Tracheal epithelial cell (primary cell): ENCODE results near the gene CEP295NL. TPM values are rescaled to one million over a fixed set of nuclear protein-coding genes. Genes with fewer than 3 reads are reported as not detected.

ENCODE experiments used
- total RNA-seq: library from RNA; depleted of rRNA; stranded (reverse); fragments of >200 nt; gene quantifications from 2 replicates; pipeline ENCODE4 v1.2.1, GENCODE V29; 2014

The CEP295NL gene
- 0.24 TPM in 1 of 2 replicates, not detected in the other for total RNA-seq

DNA sequence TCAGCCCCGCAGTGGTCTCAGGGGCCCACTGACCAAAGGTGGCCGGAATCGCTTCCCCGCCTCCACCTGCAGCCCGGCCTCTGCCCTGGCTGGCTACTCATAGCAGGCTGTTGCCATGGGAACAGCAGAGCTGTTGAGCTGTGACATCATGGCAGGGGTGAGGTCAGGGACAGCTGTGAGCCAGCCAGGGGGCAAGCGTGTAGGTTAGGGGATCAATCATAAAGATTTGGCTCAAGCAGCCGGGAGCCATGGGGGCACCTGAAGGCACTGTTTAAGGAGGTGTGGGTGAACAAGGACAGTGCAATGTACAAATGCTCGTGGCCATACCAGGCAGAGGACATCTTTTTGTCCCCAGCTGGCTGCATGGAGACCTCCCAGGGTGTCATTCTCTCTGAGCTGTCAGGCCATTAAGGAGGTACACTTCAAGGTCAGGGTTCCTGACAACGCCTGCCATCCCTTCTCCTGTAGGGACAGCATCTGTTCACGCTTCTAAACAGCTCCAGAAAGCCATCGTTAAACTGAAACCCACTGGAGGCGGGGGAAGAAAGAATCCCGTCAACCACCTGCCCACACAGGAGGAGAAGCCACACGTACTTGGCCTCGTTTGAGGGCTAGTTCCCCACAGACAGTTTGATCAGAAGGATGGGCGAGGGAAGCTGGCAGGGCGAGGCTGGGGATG is at the start of gene CEP295NL:
Gene CEP295NL (minus strand): TSS at position 101 of the 679 bp plus-strand sequence. CDS start 1,373 bp downstream, outside the sequence.

DNA sequence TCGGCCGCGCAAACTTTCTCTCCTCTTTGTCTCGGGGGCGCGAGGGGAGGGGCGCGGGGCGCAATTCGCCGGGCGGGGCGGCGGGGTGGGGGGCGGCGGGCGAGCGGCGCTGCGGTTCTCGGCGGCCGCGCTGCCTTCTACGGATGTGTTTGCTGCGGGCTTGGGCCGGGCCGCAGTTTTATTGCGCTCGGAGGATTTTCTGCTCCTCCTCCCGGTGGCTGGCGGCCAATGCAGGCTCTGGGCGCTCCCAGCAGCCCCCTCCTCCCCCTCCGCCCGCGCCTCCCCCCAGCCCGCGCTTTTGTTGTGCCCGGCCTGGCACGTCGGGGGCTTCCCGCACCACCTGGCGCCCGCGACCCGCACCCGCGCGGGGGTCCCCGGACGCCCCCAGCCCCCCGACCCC is 22.2 kb upstream of the CEP295NL start, which contains the start of gene TIMP2:
Gene TIMP2 (minus strand): TSS at position 154 of the 400 bp plus-strand sequence. CDS start 299 bp downstream, outside the sequence.

DNA sequence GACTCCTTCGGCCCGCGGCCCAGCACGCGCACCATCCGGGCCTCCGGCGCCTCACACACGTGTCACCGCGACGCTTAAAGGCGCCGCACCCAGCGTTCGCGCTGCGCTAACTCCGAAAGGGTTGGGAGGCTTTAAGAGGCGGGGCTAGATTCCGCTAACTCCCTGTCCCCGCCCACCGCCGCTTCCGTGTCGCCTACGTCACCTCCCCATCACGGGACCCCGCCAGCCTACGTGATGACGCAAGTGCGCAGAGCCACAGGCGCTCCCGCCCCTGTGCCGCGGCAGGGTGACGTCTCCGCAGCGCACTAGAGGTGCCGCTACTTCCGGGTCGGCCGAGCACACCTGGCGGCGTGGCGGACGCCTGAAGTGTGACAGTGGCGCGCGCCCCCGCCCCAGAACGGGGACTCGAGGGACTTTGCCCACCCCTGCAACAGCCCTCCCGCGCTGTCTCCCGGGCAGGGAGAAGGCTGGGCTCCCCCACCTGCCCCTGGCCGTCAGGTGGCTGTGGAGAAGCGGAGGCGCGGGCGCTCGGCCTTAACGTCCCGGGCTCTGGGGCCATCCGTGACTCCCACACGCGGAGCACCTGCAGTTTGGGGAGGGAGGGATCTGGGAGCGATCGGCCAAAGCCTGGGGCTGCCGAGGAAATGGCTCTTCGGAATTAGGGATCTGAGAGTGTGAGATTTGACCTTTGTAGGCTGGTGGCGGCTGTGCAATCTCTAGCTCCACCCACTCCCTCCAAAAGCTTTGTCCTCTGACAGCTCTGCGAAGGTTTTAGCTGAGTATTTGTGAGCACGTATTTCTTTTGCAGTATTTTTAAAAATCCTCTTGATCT is 62.0 kb downstream of the CEP295NL start, which contains the start of gene USP36:
Gene USP36 (minus strand): TSS at position 35 of the 832 bp plus-strand sequence. CDS start 4,451 bp downstream, outside the sequence.

Other genes with a start within 250 kb of the CEP295NL start
- gene CYTH1, start 120.9 kb downstream of the CEP295NL start, total RNA-seq = 27.1 and 34.2 TPM in 2 replicates
- gene USP36, start 62.4 kb downstream of the CEP295NL start, total RNA-seq = 24.1 and 29.0 TPM in 2 replicates
- gene TIMP2, start 22.2 kb upstream of the CEP295NL start, total RNA-seq = 2.1 and 5.8 TPM in 2 replicates
- 235 and 420 TPM in 2 replicates for gene LGALS3BP, start 76.7 kb upstream of the CEP295NL start, total RNA-seq
- 59.3 and 92.3 TPM in 2 replicates for gene CANT1, start 106.6 kb upstream of the CEP295NL start, total RNA-seq
- gene C1QTNF1, start 121.0 kb upstream of the CEP295NL start, total RNA-seq = 18.6 TPM in 1 of 2 replicates, not detected in the other
- gene ENGASE, start 171.6 kb upstream of the CEP295NL start, total RNA-seq = 4.3 and 9.0 TPM in 2 replicates